Endothelial cell of umbilical vein (primary cell): ENCODE results near the gene MYH7.

Experiments
- CTCF ChIP-seq, 2 donors: IDR thresholded peaks; 1 replicate in 1 of 2; 2 replicates in 1 of 2; pipeline ENCODE4 v1.5.1; 2011; ENCODE audit warnings: low read length in 2 of 2, mild to moderate bottlenecking in 2 of 2, moderate library complexity in 2 of 2, control low read depth in 1 of 2, inconsistent platforms in 1 of 2, low read depth in 1 of 2; ENCODE audit not compliant: insufficient read depth in 1 of 2; ENCODE audit errors: extremely low read depth in 1 of 2
- EZH2 ChIP-seq: IDR thresholded peaks from 2 replicates; pipeline ENCODE4 v1.6.1; 2012; ENCODE audit warnings: borderline replicate concordance, low read depth, mild to moderate bottlenecking, moderate library complexity, low read length, inconsistent platforms; ENCODE audit not compliant: severe bottlenecking
- FOS ChIP-seq: IDR thresholded peaks from 2 replicates; pipeline ENCODE4 v1.6.1; 2011; ENCODE audit warnings: mild to moderate bottlenecking, low read length, moderate library complexity, borderline replicate concordance; ENCODE audit not compliant: insufficient read depth
- GATA2 ChIP-seq: IDR thresholded peaks from 2 replicates; pipeline ENCODE4 v1.7.0; 2011; ENCODE audit warnings: low read depth, mild to moderate bottlenecking, moderate library complexity, mixed read lengths, low read length; ENCODE audit not compliant: insufficient read length, insufficient read depth
- JUN ChIP-seq: IDR thresholded peaks from 2 replicates; pipeline ENCODE4 v1.6.1; 2011; ENCODE audit warnings: borderline replicate concordance, low read depth; ENCODE audit not compliant: insufficient read length, insufficient read depth
- MAX ChIP-seq: IDR thresholded peaks from 2 replicates; pipeline ENCODE4 v1.6.1; 2011; ENCODE audit not compliant: insufficient read depth, insufficient read length
- MYC ChIP-seq: IDR thresholded peaks from one replicate; pipeline ENCODE4 v1.6.1; 2011; ENCODE audit warnings: mild to moderate bottlenecking, low read depth, low read length
- POLR2A ChIP-seq: IDR thresholded peaks from 2 replicates; pipeline ENCODE4 v1.6.1; 2012; ENCODE audit warnings: low read depth, mild to moderate bottlenecking, control low read depth, low read length
- POLR2AphosphoS5 ChIP-seq: IDR thresholded peaks from 2 replicates; pipeline ENCODE4 v1.6.1; 2012; ENCODE audit warnings: low read depth, mild to moderate bottlenecking, control low read depth, low read length, moderate library complexity; ENCODE audit not compliant: insufficient read depth

GRCh38 chr14:23387916-23388882, 47.3 kb downstream of the MYH7 start:
- TF ChIP-seq CTCF (IDR thresholded peaks at IDR 0.05; ENCODE audit: extremely low read depth in 1 of 2, insufficient read depth in 1 of 2, low read depth in 1 of 2, low read length in 2 of 2), result no peak
- TF ChIP-seq POLR2AphosphoS5, result no peak
- no peak for TF ChIP-seq EZH2
- TF ChIP-seq JUN, result no peak
- TF ChIP-seq MYC, result no peak
- TF ChIP-seq FOS, result no peak
- no peak for TF ChIP-seq POLR2A
- TF ChIP-seq MAX, result no peak
- no peak for TF ChIP-seq GATA2
